ENCODE results near the gene SEC14L5.
"Not testable (repeated sequence)": the region's sequence is repeated elsewhere in the genome, so short reads cannot be mapped to it uniquely, and the experiment has no call there.

Gene SEC14L5

DNA sequence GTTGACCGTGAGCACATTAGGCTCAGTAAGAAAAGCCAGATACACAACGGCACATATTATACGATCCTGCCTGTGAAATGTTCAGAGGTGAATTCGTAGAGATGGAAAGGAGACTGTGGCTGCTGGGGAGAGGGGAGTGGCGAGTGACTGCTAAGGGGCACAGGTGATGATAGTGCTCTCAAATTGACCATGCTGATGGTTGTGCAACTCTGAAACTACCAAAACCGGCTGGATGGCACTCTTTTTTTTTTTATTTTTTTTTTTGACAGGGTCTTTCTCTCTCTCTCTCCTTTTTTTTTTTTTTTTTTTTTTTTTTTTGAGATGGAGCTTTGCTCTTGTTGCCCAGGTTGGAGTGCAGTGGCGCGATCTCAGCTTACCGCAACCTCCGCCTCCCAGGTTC lies 8.1 kb upstream of the SEC14L5 start:
- DNase-seq (ENCODE audit: low read depth in 2 of 2, low spot score in 1 of 2), result no peak

DNA sequence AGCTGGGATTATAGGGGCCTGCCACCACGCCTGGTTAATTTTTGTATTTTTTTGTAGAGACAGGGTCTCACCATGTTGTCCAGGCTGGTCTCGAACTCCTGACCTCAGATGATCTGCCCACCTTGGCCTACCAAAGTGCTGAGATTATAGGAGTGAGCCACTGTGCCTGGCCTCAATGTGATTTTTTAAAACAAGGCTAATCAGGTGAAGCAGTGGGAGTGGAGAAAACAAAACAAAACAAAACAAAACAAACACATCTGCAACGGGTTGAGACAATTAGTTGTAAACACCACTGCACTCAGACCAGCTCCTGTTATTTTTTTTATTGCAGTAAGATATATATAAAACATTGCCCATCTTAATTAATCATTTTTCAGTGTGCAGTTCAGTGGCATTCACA lies 6.5 kb upstream of the SEC14L5 start:
- not testable (repeated sequence) for DNase-seq (ENCODE audit: low read depth in 2 of 2, low spot score in 1 of 2)

DNA sequence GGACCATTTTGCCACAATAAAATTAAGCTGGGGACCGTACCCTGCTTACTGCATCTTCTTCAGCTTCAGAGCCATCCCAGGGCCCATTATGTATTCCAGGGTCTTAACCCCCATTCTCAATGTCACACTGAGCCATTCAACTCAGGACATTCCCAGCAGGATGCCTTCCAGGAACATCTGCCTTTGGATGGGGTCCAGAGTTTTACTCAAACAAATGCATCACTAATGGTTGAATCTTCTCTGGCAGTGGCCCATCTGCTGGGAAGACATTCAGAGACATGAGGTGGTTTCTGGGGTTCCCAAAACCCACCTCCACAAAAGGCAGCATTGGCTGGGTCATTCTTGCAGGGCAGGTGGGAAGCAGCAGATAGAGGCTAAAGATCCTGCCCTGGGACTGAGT lies 3.4 kb upstream of the SEC14L5 start:
- DNase-seq (ENCODE audit: low read depth in 2 of 2, low spot score in 1 of 2), result no peak

DNA sequence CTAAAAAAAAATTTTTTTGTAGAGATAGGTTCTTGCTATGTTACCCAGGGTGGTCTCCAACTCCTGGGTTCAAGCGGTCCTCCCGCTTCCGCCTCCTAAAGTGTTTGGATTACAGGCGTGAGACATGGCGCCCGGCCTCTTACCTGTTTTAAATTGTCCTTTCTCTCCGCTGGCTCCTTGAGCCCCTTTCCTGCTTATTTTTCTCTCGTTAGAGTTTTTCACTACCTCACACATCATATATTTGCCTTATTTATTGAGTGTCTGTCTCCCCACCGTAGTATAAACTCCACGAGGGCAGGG lies 760 bp upstream of the SEC14L5 start:
- no peak for DNase-seq (ENCODE audit: low read depth in 2 of 2, low spot score in 1 of 2)

DNA sequence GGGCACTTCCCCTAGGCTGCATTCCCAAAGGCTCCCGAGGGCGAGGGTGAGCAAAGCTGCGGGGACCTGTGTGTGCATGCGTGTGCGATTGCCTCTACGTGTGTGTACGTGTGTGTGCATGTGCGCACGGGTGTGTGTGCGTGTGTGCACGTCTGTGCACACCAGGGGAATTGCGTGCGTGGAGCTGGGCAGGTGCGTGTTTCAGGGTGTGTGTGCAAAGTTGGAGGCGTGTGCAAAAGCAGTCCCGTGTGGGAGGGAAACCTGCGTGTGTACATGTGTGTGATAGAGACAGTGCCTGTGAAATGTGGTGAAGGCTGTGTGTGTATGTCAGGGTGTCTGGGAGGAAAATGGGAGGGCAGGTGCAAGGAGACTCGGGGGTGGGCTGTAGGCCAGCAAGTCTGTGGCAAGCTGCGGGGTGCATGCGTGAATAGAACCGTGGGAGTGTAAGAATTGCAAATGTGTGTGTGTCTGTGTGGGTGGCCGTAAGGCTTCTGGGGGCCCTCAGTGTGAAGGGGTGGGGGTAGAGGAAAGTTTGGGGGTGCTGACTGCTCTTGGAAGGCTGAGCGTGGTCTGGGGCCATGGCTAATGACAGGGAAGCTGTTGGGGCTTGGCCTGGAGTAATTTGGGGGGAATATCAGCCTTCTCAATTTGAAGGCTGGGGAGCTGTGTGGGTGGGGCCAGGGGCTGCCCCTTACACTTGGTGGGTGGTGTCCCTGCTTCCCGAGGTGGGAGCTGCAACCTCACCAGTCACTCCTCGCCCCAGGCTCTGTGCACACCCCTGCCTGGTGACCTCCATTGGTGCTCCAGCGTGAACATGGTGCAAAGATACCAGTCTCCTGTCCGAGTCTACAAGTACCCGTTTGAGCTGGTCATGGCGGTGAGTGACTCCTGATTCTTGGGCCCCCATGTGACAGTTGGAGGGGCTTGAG lies 644 bp downstream of the SEC14L5 start:
- DNase-seq (ENCODE audit: low read depth in 2 of 2, low spot score in 1 of 2), result no peak

DNA sequence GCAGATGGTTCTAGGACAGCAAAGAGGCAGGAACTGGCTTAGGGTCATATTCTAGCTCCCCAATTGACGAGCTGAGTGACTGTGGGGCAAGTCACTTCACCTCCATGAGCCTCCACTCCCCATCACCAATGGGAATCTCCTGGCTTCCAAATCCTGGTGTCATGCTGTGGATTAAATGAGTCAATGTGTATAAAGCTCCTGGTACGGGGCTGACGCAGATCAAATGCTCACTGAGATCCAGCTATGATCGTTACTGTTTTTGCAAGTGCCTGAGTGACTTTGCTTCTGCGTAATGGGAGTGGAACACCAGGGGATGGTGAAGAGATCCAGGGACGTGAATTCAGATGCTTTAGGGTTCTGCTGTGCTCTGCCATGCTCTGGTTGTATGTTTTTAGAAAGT lies 2.4 kb downstream of the SEC14L5 start:
- no peak for DNase-seq (ENCODE audit: low read depth in 2 of 2, low spot score in 1 of 2)

DNA sequence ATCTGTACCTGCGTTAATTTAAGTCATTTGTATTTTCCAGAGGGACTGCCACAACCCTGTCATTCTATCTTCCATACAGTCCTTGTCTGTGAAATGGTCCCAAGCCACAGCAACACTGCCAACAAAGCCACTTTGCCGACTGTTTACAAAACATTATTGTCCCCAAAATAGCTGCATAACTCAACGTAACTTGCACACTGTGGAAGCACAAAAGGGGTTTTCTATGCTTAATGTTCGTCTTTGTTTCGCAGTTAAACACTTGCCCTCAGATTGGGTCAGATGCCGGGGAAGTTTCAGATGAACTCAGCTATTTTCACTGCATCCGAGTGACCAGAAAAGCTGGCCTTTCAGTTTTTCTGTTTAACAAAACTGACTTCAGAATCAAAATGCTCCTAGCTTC lies 4.6 kb downstream of the SEC14L5 start:
- no peak for DNase-seq (ENCODE audit: low read depth in 2 of 2, low spot score in 1 of 2)

DNA sequence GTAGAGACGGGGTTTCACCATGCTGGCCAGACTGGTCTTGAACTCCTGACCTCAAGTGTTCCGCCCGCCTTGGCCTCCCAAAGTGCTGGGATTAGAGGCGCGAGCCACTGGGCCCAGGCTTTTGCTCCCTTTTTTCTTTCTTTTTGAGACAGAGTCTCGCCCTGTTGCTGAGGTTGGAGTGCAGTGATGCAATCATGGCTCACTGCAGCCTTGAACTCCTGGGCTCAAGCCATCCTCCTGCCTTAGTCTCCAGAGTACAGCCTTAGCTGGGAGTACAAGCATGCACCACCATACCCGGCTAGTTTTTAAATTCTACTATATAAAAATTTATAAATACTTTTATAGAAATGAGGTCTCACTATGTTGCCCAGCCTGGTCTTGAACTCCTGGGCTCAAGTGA lies 5.4 kb downstream of the SEC14L5 start:
- not testable (repeated sequence) for DNase-seq (ENCODE audit: low read depth in 2 of 2, low spot score in 1 of 2)

DNA sequence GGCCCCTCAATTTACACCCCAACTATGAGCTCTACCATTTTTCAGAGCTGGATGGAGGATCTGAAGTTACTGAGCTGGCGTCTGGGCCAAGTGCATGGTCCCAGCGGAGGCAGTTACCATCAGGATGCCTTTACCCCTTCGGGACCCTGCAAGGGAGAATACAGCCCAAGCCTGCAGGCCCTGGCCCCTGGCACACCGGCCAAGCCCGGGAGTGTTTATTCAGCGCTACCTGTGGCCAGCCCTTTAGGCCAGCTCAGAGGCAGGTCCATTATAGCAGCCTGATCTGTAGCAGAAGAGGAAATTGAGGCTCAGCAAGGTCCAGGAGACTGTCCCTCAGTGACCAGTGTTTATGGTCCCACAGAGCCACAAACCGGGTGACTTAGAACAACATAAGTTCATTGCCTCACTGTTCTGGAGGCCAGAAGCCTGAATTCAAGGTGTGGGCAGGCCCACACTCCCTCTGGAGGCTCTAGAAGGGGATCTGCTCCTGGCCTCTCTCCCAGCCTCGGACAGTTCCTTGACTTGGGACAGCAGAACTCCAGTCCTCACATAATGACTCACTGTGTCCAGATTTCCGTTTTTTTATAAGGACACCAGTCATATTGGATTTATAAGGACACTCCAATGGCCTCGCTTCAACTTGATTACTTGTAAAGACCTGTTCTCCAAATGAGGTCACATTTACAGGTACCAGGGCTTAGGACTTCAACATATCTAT lies 8.8 kb downstream of the SEC14L5 start:
- no peak for DNase-seq (ENCODE audit: low read depth in 2 of 2, low spot score in 1 of 2)

DNA sequence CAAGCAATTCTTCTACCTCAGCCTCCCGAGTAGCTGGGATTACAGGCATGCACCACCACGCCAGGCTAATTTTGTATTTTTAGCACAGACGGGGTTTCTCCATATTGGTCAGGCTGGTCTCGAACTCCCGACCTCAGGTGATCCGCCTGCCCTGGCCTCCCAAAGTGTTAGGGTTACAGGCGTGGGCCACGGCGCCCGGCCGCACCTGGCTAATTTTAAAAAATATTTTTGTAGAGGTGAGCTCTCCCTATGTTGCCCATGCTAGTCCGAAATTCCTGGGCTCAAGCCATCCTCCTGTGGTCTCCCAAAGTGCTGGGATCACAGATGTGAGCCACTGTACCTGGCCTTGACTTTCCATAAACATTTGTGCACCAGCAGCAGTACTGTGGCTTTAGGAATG lies 10.1 kb downstream of the SEC14L5 start:
- not testable (repeated sequence) for DNase-seq (ENCODE audit: low read depth in 2 of 2, low spot score in 1 of 2)

DNA sequence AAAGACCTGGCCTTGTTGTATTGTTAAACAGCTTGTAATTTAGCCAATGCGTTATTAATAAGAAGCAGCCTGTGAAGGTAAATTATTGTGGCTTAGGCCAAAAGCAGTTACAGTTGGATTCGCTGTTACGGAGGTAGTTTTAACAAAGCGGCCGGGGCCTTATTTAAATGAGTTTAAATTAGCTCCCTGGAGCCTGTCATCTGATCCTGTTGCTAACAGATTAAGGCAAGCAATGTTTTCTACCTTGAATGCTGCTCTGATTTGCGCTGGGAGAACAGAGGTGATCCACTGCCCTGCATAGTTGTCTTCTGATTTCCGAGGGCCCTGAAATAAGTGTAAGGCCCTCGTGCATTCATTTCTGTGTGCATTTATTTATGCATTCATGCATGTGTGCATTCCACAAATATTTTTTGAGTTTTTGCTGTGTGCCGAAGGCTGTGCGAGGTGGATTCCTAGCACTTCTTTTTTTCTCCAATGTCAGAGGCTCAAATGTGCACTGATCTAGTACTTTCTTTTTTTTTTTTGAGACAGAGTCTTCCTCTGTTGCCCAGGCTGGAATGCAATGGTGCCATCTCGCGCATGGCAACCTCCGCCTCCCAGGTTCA lies 10.9 kb downstream of the SEC14L5 start:
- no peak for DNase-seq (ENCODE audit: low read depth in 2 of 2, low spot score in 1 of 2)

DNA sequence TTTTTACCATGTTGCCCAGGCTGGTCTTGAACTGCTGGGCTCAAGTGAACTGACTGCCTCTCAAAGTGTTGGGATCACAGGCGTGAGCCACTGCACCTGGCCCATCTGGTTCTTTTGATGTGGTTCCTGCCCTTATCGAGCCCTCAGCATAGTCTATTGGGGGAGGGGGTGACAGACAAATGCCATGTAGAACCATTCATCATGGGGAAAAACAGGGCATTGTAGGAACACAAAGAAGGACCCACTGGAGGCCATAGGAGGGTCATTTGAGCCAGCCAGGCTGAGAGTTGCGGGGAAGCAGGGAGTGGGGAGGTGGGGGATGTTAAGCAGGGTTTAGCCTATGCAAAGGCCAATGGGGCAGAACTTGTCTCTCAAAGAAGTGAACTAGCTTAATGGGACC lies 11.9 kb downstream of the SEC14L5 start:
- DNase-seq (ENCODE audit: low read depth in 2 of 2, low spot score in 1 of 2), result no peak

DNA sequence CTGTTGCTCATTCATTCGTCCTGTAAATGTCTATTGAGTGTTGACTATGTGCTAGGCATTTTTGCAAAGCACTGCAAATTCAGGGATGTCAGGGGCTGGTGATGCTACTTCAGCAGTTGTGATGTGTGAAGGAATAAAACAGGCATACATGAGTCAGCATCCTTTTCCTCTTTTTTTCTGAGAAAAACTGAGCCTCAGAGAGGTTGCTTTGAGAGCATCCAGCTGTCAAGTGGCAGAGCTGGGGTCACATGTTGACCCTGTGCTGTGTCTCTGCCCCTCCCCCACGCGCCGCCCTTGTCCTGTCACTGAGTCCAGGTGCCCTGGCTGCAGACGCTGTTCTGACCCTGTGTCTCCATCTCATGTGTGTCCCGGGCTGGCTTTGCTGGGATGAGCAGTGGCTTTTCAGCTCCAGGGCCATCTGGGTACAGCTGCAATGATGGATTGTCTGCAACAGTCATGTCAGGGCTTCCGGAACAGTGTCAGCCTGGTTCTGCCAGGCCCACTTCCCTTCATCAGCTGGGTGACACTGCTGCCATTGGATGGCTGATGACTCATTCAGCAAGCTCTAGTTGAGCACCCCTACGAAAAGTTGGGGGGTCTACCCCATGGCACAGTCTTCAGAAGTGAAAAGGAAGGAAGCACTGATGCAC lies 14.9 kb downstream of the SEC14L5 start:
- DNase-seq (ENCODE audit: low read depth in 2 of 2, low spot score in 1 of 2), result no peak

DNA sequence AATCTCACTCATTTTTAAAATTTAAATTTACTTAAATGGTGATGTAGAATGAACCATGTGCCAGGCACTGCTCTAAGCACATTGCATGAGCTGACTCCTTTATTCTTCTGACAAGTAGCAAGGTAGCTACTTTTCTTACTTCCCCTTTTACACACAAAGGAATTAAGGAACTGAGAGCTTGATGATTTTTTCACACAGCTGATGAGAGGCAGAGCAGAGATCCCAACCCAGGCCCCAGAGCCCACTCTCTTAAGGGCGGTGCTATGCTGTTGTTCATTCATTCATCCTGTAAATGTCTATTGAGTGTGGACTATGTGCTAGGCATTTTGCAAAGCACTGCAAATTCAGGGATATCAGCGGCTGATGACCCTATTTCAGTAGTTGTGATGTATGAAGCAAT lies 17.9 kb downstream of the SEC14L5 start:
- DNase-seq (ENCODE audit: low read depth in 2 of 2, low spot score in 1 of 2), result no peak

DNA sequence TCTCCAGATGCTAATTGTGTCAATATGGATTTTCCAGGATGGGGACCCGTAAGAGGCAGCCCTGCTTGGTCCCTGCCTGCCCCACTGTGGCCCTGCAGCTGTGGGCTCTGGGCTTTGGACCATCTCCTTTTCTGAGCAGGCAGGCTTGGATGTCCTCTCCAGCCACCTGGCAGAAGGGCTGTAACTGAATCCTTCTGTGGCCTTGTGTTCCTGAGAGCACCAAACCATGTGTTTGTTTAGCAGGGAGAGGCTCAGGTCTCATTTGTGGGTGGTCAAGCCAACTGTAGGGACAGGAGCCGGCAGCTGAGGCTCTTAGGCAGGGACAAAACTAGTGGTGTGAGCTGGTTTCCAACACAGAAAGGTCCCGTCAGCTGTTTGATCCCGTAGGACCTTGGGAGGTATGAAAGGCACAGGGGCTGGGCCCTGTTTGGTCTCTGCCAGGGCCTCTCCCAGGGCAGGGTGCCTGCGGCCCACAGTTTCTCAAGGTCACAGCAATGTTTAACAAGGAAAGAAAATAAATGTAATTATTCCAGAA lies 18.5 kb downstream of the SEC14L5 start:
- no peak for DNase-seq (ENCODE audit: low read depth in 2 of 2, low spot score in 1 of 2)

DNA sequence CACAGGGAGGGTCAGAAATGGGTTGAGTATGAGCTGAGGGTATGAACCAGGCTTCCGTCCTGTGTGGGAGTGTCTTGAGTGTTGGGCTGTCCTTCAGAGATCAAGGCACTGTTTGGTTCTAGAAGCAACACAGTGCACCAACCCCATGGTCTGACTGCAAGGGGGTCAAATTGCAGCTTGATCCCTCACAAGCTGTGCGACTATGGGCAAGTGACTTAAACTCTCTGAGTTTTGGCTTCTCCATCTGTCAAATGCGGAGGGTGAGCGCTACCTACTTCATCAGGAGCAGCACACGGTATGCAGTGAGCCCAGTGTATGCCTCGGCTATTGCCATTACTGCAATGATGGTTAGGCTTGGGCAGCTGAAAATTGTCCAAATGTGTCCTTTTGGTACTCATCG lies 21.0 kb downstream of the SEC14L5 start:
- DNase-seq (ENCODE audit: low read depth in 2 of 2, low spot score in 1 of 2), result no peak

DNA sequence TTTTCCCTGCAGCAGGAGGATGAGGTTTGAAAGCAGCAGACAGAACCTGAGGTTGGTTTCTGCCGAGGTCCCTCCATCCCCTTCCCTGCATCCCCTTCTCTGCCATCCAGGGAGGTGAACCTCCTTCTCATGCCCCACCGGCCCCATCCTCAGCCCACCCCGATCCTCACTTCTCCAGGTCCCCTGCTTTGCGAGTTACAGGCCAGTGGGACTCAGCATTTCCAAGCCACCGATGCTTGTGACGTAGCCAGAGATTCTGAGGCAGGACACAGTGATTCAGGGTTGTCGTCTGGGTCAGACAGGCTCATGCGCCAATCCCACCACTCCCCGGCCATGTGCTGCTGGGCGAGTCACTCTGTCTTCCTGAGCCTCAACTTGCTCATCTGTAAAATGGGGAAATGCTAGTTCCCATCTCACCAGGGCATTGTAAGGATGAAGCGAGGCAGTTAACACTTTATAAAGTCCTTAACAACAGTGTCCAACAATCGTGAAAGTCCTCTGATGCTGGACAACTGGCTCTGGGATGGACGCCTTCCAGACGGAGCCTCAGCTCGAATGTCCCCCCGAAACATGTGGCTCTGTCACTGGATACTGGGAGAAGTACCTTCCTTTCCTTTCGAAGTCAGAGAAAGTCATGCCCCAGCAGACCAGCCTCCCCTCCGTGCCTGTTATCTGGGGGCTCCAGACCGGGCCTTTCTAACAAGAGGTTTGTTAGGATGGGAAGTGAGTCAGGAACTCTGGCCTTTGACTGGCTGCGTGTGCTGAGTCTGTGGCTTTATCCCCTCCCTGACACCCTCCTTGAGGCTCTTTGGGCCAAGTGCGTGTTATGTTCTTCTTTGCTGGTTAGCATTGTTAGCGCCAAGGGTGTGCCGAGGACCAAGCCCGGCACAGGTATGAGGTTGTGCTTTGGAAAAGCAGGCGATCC lies 21.9 kb downstream of the SEC14L5 start:
- DNase-seq (ENCODE audit: low read depth in 2 of 2, low spot score in 1 of 2), result no peak

DNA sequence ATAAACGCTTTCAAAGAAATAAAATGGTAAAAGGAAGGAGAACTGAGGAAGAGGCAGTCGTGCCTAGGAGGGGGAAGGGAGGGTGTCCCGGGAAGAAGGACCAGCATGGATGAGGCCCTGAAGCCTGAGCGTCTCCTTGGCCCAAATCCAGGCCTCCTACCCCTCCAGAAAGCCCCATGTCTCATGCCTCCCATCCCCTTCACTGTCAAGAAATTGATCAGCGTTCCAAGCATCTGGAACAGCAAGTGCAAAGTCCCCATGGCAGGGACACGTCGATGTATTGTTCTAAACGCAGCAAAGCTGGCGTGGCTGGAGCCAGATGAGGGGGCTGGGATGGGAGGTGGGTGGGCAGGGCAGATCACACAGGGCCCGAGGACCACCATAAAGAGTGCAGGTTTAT lies 22.6 kb downstream of the SEC14L5 start:
- no peak for DNase-seq (ENCODE audit: low read depth in 2 of 2, low spot score in 1 of 2)

DNA sequence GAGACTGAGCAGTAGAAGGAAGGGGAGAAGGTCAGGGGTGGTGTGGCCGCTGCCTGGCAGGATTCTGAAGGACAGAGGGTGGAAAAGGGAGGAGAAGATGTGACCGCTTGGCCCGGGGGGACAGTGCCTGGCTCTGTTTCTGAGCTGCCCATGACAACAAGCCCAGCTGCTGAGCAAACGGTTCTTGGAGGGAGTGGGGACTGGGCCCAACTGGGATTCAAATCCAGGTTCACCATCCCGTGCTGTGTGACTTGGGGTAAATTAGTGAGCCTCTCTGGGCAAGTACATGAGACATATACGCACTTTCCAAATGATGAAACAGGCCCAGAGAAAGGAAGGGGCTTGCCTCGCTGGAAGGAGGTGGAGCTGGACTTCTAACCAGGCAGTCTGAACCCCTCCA lies 23.3 kb downstream of the SEC14L5 start:
- DNase-seq (ENCODE audit: low read depth in 2 of 2, low spot score in 1 of 2), result no peak

DNA sequence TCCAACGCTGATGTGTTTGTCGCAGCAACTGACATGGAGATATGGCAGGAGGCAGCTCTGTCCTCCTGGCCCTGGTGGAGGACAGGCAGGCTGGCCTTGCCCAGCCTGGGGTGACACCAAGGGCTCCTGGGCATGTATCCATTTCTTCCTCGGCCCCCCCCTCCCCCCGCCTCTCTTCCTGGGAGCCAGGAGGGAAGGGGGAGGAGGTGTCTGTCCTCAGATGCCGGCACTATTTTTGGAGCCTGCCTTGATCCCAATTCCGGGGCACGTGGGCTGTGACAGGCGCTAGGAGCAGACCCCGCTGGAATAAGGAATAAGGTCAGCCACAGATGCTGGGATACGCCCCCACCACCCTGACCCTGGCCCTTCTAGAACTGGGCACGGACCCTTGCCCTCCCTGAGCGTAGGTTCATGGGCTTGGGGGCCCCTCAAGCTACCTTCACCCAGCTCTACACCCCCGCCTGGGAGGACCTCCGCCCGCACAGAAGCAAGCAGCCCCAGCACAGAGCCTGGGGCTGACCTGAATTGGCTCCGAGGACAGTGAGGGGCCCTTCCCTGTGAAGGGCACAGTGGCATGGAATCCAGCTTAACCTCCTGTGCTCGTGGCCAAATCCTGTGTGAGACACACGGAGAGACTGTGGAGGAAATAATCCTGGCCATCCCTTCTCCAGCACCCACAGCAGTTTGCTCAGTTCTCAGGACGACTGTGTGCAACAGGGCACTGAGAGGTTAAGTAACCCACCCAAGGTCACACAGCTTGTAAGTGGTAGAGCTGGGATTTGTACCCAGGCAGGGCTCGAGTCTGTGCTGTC lies 24.1 kb downstream of the SEC14L5 start:
- DNase-seq (ENCODE audit: low read depth in 2 of 2, low spot score in 1 of 2), result no peak

All from stimulated activated CD8-positive, alpha-beta memory T cell treated with anti-CD3 and anti-CD28 coated beads, Interleukin-4, amount 100 ng/mL, for 4 hours (primary cell).